HG03025 (cell line): ENCODE results near the gene PDE11A.

ENCODE experiments used
- ATAC-seq: cut with Tn5 transposase; IDR thresholded peaks from one replicate; pipeline ENCODE4 v1.9.1; 2021; ENCODE audit warnings: mild to moderate bottlenecking, moderate library complexity; ENCODE audit not compliant: unreplicated experiment, low FRiP score

Gene PDE11A

DNA sequence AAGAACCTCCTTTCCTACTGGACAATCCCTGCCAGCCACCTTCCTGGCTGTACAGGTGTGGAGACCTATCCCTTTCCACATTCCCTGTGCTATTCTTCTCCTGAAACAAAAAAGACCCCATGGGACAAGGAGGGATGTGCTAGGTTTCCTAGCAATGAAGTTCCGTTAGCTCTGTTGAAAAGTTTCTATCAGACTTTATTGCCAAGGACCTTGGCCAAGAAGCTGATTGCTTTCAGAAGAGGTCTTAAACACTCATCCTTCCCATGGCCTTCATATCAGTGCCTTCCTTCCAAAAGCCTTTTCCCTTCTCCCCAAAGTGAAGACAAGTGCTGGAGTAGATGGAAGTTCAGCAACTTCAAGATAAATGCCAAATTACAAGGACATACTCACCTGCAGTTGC is 485.2 kb downstream of the PDE11A start:
- ATAC-seq, result no peak

GRCh38 chr2:177586154-177586553 is 486.4 kb downstream of the PDE11A start:
- ATAC-seq, result no peak

DNA sequence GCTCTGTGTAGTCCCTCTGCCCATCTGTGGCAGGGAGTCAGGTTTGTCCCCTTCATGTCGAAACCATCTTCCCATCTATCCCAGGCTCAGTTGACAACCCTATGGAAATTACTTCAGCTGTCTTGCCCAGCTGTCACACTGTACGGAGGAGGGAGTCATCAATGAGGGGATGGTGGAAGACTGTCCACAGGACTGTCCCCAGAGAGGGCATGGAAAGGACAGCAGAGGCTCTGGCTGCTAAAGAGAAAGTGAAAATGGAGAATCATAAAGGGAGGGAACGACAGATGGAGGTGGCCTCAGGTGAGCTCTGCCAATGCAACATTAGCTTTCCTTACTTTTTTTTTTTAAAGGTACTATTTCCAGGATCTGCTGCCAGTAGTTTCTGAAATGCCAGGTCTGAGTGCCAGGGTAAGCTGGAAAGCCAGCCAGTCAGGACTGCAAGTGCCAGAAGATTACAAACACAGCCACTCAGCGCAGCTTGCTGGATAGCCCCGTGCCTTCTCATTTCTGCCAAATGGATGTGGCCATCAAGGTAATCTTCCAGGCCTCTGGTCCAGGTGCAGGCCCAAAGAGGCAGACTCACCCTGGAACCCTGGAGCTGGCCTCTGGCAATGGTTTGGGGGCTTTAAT is 487.2 kb downstream of the PDE11A start:
- no peak for ATAC-seq

GRCh38 chr2:177584030-177584692 is 488.4 kb downstream of the PDE11A start:
- no peak for ATAC-seq

- no peak for ATAC-seq
These were observed 490.6 kb downstream of the PDE11A start for GRCh38 chr2:177582000-177582399.

- no peak for ATAC-seq
These were observed 493.0 kb downstream of the PDE11A start for GRCh38 chr2:177579486-177580036.

DNA sequence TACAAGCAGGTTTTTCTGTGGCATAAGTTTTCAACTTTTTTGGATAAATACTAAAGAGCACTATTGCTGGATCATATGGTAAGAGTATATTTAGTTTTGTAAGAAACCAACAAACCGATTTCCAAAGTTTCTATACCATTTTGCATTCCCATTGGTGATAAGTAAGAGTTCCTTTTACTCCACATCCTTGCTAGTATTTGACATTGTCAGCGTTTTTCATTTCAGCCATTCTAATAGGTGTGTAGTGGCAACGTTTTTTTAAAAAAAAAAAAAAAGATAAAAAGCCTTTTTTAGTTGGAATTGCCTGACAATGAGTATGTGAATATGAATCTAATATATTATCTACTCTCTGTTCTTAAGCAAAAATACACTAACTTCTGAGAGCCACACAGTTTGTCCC is 494.1 kb downstream of the PDE11A start:
- no peak for ATAC-seq

- ATAC-seq, result no peak
These were observed 495.5 kb downstream of the PDE11A start for GRCh38 chr2:177577075-177577474.

DNA sequence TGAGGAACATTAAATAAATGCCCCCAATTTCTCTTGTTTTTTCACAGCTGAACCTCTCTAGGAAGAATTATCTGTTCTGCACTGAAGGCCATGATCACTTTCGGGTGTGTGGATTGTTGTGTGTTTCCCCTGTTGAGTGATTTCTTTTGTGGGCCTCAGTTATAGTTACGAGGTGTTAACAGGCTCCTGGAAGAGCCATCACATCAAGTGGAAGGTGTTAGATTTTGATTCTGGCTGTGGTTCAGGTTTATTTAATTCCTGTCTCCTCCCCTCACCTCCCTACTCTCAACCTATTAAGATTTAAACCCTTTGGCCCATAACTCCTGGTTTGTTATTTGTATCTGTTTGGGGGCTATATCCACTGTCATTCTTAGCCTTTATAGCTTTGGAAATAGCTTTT is 497.2 kb downstream of the PDE11A start:
- ATAC-seq, result no peak

DNA sequence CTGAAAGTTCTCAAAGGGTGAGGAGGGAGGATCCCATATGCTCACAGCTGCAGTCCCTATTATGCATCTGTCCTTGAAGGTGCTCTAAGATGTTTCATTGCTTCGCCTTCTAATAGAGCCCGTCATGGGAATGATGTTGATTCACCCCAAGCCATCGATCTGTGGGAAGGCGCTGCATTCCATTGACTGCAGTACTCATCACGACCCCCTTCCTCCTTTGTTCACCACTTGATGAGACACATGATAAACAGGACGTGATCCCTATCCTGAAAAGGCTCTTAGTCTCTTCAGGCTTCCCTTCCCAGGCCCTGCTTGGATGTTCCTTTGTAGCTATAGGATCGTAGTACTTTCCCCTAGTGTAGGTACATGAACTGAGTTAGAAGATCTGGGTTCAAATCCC is 498.2 kb downstream of the PDE11A start:
- ATAC-seq, result no peak
